H1 (cell line): ENCODE results near the gene PSMC2. TPM values are rescaled to one million over a fixed set of nuclear protein-coding genes. Genes with fewer than 3 reads are reported as not detected.

Experiments used
- CTCF ChIA-PET: fragments of 300-600 bp; sonication (Branson Sonifier 250); formaldehyde crosslinking; loops from one replicate; lab custom pipeline; 2021; ENCODE audit not compliant: partially characterized antibody; lab: Charles Lee
- POLR2A ChIA-PET: fragments of 300-600 bp; sonication (Branson Sonifier 250); formaldehyde crosslinking; loops from one replicate; lab custom pipeline; 2021; ENCODE audit warnings: inconsistent platforms; ENCODE audit not compliant: partially characterized antibody; lab: Charles Lee
- DNase-seq, 2 experiments: peaks; one replicate each; pipeline versions ENCODE4 v3.0.0 to v3.0.0-alpha.2; 2010 to 2022; ENCODE audit warnings: low spot score in 2 of 2, low read depth in 1 of 2, mixed read lengths in 1 of 2
- FAIRE-seq: peaks from 2 replicates; lab custom pipeline; 2011; peaks lifted over from hg19 to GRCh38; lab: Jason Lieb, UNC
- H2AFZ ChIP-seq: 2 replicates; pipeline ENCODE4 v1.8.1; 2012; ENCODE audit warnings: low read length, inconsistent platforms
- H2AK5ac ChIP-seq: 2 replicates; pipeline ENCODE4 v1.6.1; 2013; ENCODE audit warnings: low read depth, low read length
- H2BK120ac ChIP-seq: replicated peaks from 2 replicates; pipeline ENCODE3; 2013; ENCODE audit warnings: low read depth, low read length, inconsistent platforms
- H2BK12ac ChIP-seq: 2 replicates; pipeline ENCODE4 v1.6.1; 2013; ENCODE audit warnings: low read depth, low read length
- H2BK15ac ChIP-seq: 2 replicates; pipeline ENCODE4 v1.6.1; 2013; ENCODE audit warnings: low read length
- H2BK20ac ChIP-seq: 2 replicates; pipeline ENCODE4 v1.6.1; 2013; ENCODE audit warnings: low read length
- H2BK5ac ChIP-seq: 2 replicates; pipeline ENCODE4 v1.6.1; 2013; ENCODE audit warnings: low read depth, low read length
- H3K14ac ChIP-seq: 2 replicates; pipeline ENCODE4 v1.6.1; 2013; ENCODE audit warnings: inconsistent platforms; ENCODE audit not compliant: insufficient read length
- H3K18ac ChIP-seq: 2 replicates; pipeline ENCODE4 v1.6.1; 2013; ENCODE audit warnings: low read length; ENCODE audit errors: extremely low read depth
- H3K23ac ChIP-seq: 2 replicates; pipeline ENCODE4 v1.6.1; 2013; ENCODE audit warnings: inconsistent platforms; ENCODE audit not compliant: insufficient read length
- H3K23me2 ChIP-seq: 2 replicates; pipeline ENCODE4 v1.6.1; 2013; ENCODE audit warnings: low read depth, low read length
- H3K27ac ChIP-seq: 2 replicates; pipeline ENCODE4 v1.6.1; 2011; ENCODE audit warnings: low read depth, low read length, inconsistent platforms
- H3K27me3 ChIP-seq, 4 experiments: replicated peaks in 1 of 4; 1 replicate in 1 of 4; 2 replicates in 3 of 4; pipeline versions ENCODE4 v1.6.1 to v1.8.1; 2011 to 2013; ENCODE audit warnings: low read length in 3 of 4, mild to moderate bottlenecking in 3 of 4, inconsistent platforms in 2 of 4, mixed read lengths in 2 of 4, moderate library complexity in 1 of 4; ENCODE audit not compliant: control insufficient read depth in 3 of 4, insufficient read depth in 3 of 4; ENCODE audit errors: extremely low read depth in 1 of 4
- H3K36me3 ChIP-seq, 4 experiments: 2 replicates each; pipeline versions ENCODE4 v1.6.1 to v1.8.1; 2011 to 2013; ENCODE audit warnings: mild to moderate bottlenecking in 4 of 4, low read length in 3 of 4, moderate library complexity in 2 of 4, control low read depth in 1 of 4, inconsistent platforms in 1 of 4; ENCODE audit not compliant: insufficient read depth in 4 of 4, control insufficient read depth in 2 of 4
- H3K4ac ChIP-seq: replicated peaks from 2 replicates; pipeline ENCODE3; 2013; ENCODE audit warnings: low read length, low read depth, mixed read lengths, inconsistent platforms; ENCODE audit not compliant: insufficient read length
- H3K4me1 ChIP-seq, 4 experiments: replicated peaks in 1 of 4; 1 replicate in 1 of 4; 2 replicates in 3 of 4; pipeline versions ENCODE4 v1.6.1 to v1.8.1; 2011 to 2013; ENCODE audit warnings: low read length in 3 of 4, inconsistent platforms in 2 of 4, mixed read lengths in 1 of 4; ENCODE audit not compliant: insufficient read depth in 4 of 4, control insufficient read depth in 3 of 4
- H3K4me2 ChIP-seq, 2 experiments: 2 replicates each; pipeline versions ENCODE4 v1.6.1 to v1.8.1; 2011 to 2013; ENCODE audit warnings: low read depth in 2 of 2, low read length in 2 of 2, control low read depth in 1 of 2, inconsistent platforms in 1 of 2, mild to moderate bottlenecking in 1 of 2; ENCODE audit not compliant: insufficient read depth in 1 of 2
- H3K4me3 ChIP-seq, 4 experiments: fragments of 200-600, 300-600 bp in 1 of 4; sonication (generic), shearing (Covaris generic), sonication (Bioruptor Twin) in 1 of 4; 2 replicates each; pipeline versions ENCODE4 v1.5.1 to v1.8.1; 2011 to 2016; ENCODE audit warnings: low read length in 4 of 4, low read depth in 3 of 4, control low read depth in 2 of 4, inconsistent platforms in 2 of 4, mild to moderate bottlenecking in 2 of 4, mixed read lengths in 1 of 4, moderate library complexity in 1 of 4; ENCODE audit not compliant: insufficient read depth in 2 of 4; ENCODE audit errors: extremely low read depth in 1 of 4
- H3K56ac ChIP-seq: replicated peaks from 2 replicates; pipeline ENCODE3; 2013; ENCODE audit warnings: low read depth, mild to moderate bottlenecking, mixed read lengths, low read length, inconsistent platforms; ENCODE audit not compliant: insufficient read length
- H3K79me1 ChIP-seq: 2 replicates; pipeline ENCODE4 v1.6.1; 2013; ENCODE audit warnings: low read depth, low read length, control low read depth
- H3K79me2 ChIP-seq, 2 experiments: 2 replicates each; pipeline versions ENCODE4 v1.6.1 to v1.8.1; 2012 to 2013; ENCODE audit warnings: low read length in 2 of 2, mild to moderate bottlenecking in 2 of 2, inconsistent platforms in 1 of 2; ENCODE audit not compliant: insufficient read depth in 2 of 2, control insufficient read depth in 1 of 2
- H3K9ac ChIP-seq, 4 experiments: replicated peaks in 1 of 4; 1 replicate in 1 of 4; 2 replicates in 3 of 4; pipeline versions ENCODE4 v1.6.1 to v1.8.1; 2011 to 2013; ENCODE audit warnings: low read depth in 3 of 4, low read length in 3 of 4, control low read depth in 2 of 4, mild to moderate bottlenecking in 2 of 4, moderate library complexity in 2 of 4, inconsistent platforms in 1 of 4; ENCODE audit errors: extremely low read depth in 1 of 4
- H3K9me3 ChIP-seq, 2 experiments: 2 replicates each; pipeline versions ENCODE4 v1.6.1 to v1.8.1; 2012 to 2013; ENCODE audit warnings: mild to moderate bottlenecking in 2 of 2, moderate library complexity in 2 of 2, control low read depth in 1 of 2, inconsistent platforms in 1 of 2, low read depth in 1 of 2, low read length in 1 of 2, mixed read lengths in 1 of 2; ENCODE audit not compliant: insufficient read depth in 2 of 2
- H4K20me1 ChIP-seq, 2 experiments: replicated peaks in 1 of 2; 2 replicates each; pipeline versions ENCODE3 to v1.8.1; 2011 to 2013; ENCODE audit warnings: inconsistent platforms in 2 of 2, low read length in 2 of 2, mild to moderate bottlenecking in 1 of 2; ENCODE audit not compliant: insufficient read depth in 2 of 2, control insufficient read depth in 1 of 2
- H4K5ac ChIP-seq: 2 replicates; pipeline ENCODE4 v1.6.1; 2013; ENCODE audit warnings: low read length, low read depth, mixed read lengths, inconsistent platforms; ENCODE audit not compliant: insufficient read length
- H4K8ac ChIP-seq: 2 replicates; pipeline ENCODE4 v1.8.0; 2013; ENCODE audit warnings: mild to moderate bottlenecking, moderate library complexity, low read length, inconsistent platforms; ENCODE audit not compliant: insufficient read depth; ENCODE audit errors: extremely low read depth
- H4K91ac ChIP-seq: replicated peaks from 2 replicates; pipeline ENCODE3; 2013; ENCODE audit warnings: low read length, mixed read lengths, inconsistent platforms; ENCODE audit not compliant: insufficient read length
- BRCA1 ChIP-seq: IDR thresholded peaks from 2 replicates; pipeline ENCODE4 v1.6.1; 2012; ENCODE audit warnings: low read depth, low read length, improper control_type of control experiment
- CEBPB ChIP-seq: IDR thresholded peaks from 2 replicates; pipeline ENCODE4 v1.6.1; 2012; ENCODE audit warnings: low read depth, low read length
- CHD1 ChIP-seq: IDR thresholded peaks from 2 replicates; pipeline ENCODE4 v1.6.1; 2012; ENCODE audit warnings: low read depth, low read length, improper control_type of control experiment
- EZH2 ChIP-seq: fragments of 200-600 bp; sonication (generic); IDR thresholded peaks from 2 replicates; pipeline ENCODE4 v1.7.1; 2012; ENCODE audit warnings: low read depth, mild to moderate bottlenecking, moderate library complexity, low read length, inconsistent platforms; ENCODE audit not compliant: severe bottlenecking
- FOSL1 ChIP-seq: IDR thresholded peaks from 2 replicates; pipeline ENCODE4 v1.6.1; 2011; ENCODE audit warnings: mild to moderate bottlenecking, low read depth, low read length, moderate library complexity; ENCODE audit not compliant: insufficient read depth
- HDAC6 ChIP-seq: IDR thresholded peaks from one replicate; pipeline ENCODE4 v1.7.1; 2012; ENCODE audit warnings: low read depth, mild to moderate bottlenecking, inconsistent platforms, low read length, moderate library complexity
- NANOG ChIP-seq: IDR thresholded peaks from 2 replicates; pipeline ENCODE4 v1.6.1; 2011; ENCODE audit warnings: low read length, low read depth, mild to moderate bottlenecking, inconsistent platforms; ENCODE audit not compliant: insufficient read depth, poor library complexity, severe bottlenecking
- SAP30 ChIP-seq: fragments of 300-600 bp; sonication (generic); IDR thresholded peaks from 2 replicates; pipeline ENCODE4 v1.7.1; 2012; ENCODE audit warnings: low read length, moderate library complexity, mild to moderate bottlenecking, inconsistent platforms; ENCODE audit not compliant: insufficient read depth, insufficient replicate concordance
- WGBS, 2 experiments: shearing (Covaris generic) in 1 of 2; methylation state at CpG; one replicate each; pipeline versions ENCODE4 v1.1.6 to v1.1.7; 2013 to 2015; ENCODE audit warnings: low lambda C conversion rate in 2 of 2, mixed read lengths in 2 of 2, inconsistent platforms in 1 of 2, low coverage in 1 of 2, missing lambda C conversion rate in 1 of 2; ENCODE audit not compliant: insufficient replicate concordance in 2 of 2, insufficient coverage in 1 of 2, insufficient read length in 1 of 2; ENCODE audit errors: extremely low coverage in 1 of 2, missing lambda C conversion rate in 1 of 2; 5-methylcytosine and 5-hydroxymethylcytosine counted together
- polyA plus RNA-seq, 7 experiments: library from polyadenylated mRNA; depleted of rRNA in 3 of 7; stranded (reverse) in 5 of 7; unstranded in 2 of 7; fragments of >200 nt in 5 of 7; fragments of 200-250 nt in 2 of 7; gene quantifications; 1 replicate in 5 of 7; 2 replicates in 1 of 7; 4 replicates in 1 of 7; pipeline versions ENCODE4 v1.2.1 to v1.2.3, GENCODE V29; 2011 to 2013; ENCODE audit warnings: missing spikeins in 2 of 7, mixed read lengths in 2 of 7
- total RNA-seq: library from RNA; stranded (reverse); fragmentation: NEBNext Ultra II Directional; extraction: Animal tissue kit (Norgen Biotek cat#: 25700); gene quantifications from 2 replicates; pipeline ENCODE4 v1.2.1, GENCODE V29; 2021
- TF ChIP-seq, protein P1 (sequence below): IDR thresholded peaks from 2 replicates; pipeline ENCODE4 v1.6.1; 2012; ENCODE audit warnings: low read length, inconsistent platforms

The PSMC2 gene
- total and polyA plus RNA-seq, 2 of the 8 experiments (the other 6 are each of a cell fraction or from before 2014, with no cell fraction given), result 80.9 to 141 TPM

DNA sequence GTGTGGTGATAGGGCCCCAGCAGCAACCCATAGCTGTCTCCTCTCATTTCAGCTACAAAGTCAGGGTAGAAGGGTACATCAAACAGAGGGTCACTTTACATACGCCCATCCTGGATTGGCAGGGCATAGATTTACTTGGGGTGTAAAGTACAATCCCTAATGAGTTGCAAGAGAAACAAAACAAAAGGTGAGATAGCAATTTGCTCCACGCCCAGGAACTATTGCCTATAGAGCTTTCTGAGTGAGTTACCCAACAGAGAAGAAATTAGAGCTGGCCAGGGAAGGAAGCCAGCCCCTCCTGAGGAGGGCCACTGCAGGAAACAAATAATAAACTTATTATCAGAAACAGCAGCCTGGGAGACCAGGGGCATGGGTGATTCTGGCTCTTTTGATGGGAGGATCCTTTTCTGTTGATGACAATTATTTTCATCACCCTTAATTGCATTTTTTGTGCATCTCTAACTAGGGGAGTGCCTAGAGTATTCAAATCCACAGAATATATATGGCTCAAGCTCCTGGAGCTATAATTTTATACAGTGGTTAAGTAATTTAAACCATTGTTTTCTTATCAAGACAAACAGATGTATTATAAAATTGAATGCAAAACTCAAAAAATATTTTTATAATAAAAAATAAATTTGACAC is 51.2 kb downstream of the PSMC2 start:
- no peak overlapping the region for H3K4me3 ChIP-seq
- H3K4me2 ChIP-seq, result no peak overlapping the region
- H3K36me3 ChIP-seq, result no peaks in the 10 kb centered on the region
- no peaks in the 10 kb centered on the region for H3K9me3 ChIP-seq
- FAIRE-seq, result no peak
- H3K79me2 ChIP-seq, result no peaks in the 10 kb centered on the region
- WGBS, 2 experiments, result 42% methylated on average over 2 of the region's 2 CpGs; no CpG with 5 or more reads in 1 of the 2 experiments
- no peak overlapping the region for H3K4ac ChIP-seq
- H3K14ac ChIP-seq, result no peak overlapping the region
- no peak overlapping the region for H3K9ac ChIP-seq
- H3K23me2 ChIP-seq, result no peaks in the 10 kb centered on the region; the same call in 1 of the 2 replicates
- H4K8ac ChIP-seq, result no peak overlapping the region
- POLR2A ChIA-PET, result no interaction called here
- no peak overlapping the region for H2AK5ac ChIP-seq
- H2BK12ac ChIP-seq, result no peak overlapping the region
- H2BK5ac ChIP-seq, result no peak overlapping the region
- no peak overlapping the region for H3K23ac ChIP-seq
- H3K27ac ChIP-seq, result no peak overlapping the region
- no peaks in the 10 kb centered on the region for H3K27me3 ChIP-seq
- CTCF ChIA-PET, result interaction anchor here (0.6 to 0.9 kb wide), 3 partner anchors 10 to 1136 kb away, joined by 3 read pairs; no protein-coding TSS in a partner anchor
- TF ChIP-seq HDAC6, result no peak
- TF ChIP-seq EZH2, result no peak
- no peak for TF ChIP-seq NANOG
- TF ChIP-seq BRCA1, result no peak
- TF ChIP-seq, protein P1, sequence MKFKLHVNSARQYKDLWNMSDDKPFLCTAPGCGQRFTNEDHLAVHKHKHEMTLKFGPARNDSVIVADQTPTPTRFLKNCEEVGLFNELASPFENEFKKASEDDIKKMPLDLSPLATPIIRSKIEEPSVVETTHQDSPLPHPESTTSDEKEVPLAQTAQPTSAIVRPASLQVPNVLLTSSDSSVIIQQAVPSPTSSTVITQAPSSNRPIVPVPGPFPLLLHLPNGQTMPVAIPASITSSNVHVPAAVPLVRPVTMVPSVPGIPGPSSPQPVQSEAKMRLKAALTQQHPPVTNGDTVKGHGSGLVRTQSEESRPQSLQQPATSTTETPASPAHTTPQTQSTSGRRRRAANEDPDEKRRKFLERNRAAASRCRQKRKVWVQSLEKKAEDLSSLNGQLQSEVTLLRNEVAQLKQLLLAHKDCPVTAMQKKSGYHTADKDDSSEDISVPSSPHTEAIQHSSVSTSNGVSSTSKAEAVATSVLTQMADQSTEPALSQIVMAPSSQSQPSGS, result no peak
- no peak for TF ChIP-seq FOSL1
- no peak for TF ChIP-seq CEBPB
- no peak for TF ChIP-seq SAP30
- TF ChIP-seq CHD1, result no peak
- H2BK15ac ChIP-seq, result no peak overlapping the region
- no peak overlapping the region for H3K18ac ChIP-seq
- no peaks in the 10 kb centered on the region for H4K20me1 ChIP-seq
- no peak overlapping the region for H2AFZ ChIP-seq
- H2BK120ac ChIP-seq, result no peak overlapping the region
- no peaks in the 10 kb centered on the region for H3K79me1 ChIP-seq
- DNase-seq, result no peak
- no peak overlapping the region for H3K56ac ChIP-seq
- no peak overlapping the region for H4K91ac ChIP-seq
- no peak overlapping the region for H4K5ac ChIP-seq
- no peak overlapping the region for H2BK20ac ChIP-seq
- no peaks in the 10 kb centered on the region for H3K4me1 ChIP-seq
